ENCODE results near the gene LBP. TPM values are rescaled to one million over a fixed set of nuclear protein-coding genes. Genes with fewer than 3 reads are reported as not detected.

The LBP gene
- total and polyA plus RNA-seq, 8 donors = 0.12 to 1.8 TPM; not detected in 6

DNA sequence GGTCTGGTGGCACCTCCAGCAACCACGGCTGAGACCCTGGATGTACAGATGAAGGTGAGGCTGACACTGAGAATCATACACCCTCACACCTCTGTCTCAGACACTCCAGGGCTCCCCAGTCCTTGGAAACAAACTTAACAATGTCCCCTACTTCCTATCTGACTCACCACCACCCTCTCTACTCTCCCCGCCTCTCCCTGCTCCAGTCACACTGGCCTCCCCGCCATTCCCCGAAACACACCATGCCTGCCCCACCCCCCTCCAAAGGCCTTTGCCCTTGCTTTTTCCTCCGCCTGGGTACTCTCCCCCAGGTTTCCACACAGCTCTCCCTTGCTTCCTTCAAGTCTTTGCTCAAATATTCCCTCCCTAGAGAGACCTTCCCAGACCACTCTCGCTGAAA, 26.1 kb upstream of the LBP start:
- Histone ChIP-seq H3K4me3 (no peak overlapping the region), H3K27me3 (peaks cover 0 to 19% of the 10 kb centered on the region in 2 donors), H3K9me3 (no peaks in the 10 kb centered on the region), H3K27ac (no peak overlapping the region), H3K4me1 (no peaks in the 10 kb centered on the region), H3K36me3 (peaks cover 0 to 6% of the 10 kb centered on the region in 2 donors)
- DNase-seq = no peak
- TF ChIP-seq CTCF (IDR thresholded peaks at IDR 0.05) = no peak
- ATAC-seq = no peak
- intact Hi-C loops (cut with DNase I) = loop anchor here in 1 of 2 donors (10.0 kb wide), 1 partner anchor 85 kb away; no protein-coding TSS in a partner anchor

- H3K4me3 ChIP-seq = no peak overlapping the region
- H3K27ac ChIP-seq = no peak overlapping the region
- peak in 2 of 4 donors; percentile 36 to 59 for DNase-seq
- no peaks in the 10 kb centered on the region for H3K9me3 ChIP-seq
- ATAC-seq = peak; percentile 75
- H3K4me1 ChIP-seq = no peaks in the 10 kb centered on the region
- peaks cover 0 to 9% of the 10 kb centered on the region in 2 donors for H3K36me3 ChIP-seq
- H3K27me3 ChIP-seq = peaks cover 0 to 15% of the 10 kb centered on the region in 2 donors
- peak; percentile 41 to 52 for TF ChIP-seq CTCF (IDR thresholded peaks at IDR 0.05)
- intact Hi-C loops (cut with DNase I) = loop anchor here in 1 of 2 donors (10.0 kb wide), 1 partner anchor 87 kb away; no protein-coding TSS in a partner anchor
Observed at GRCh38 chr20:38321959-38322598, 24.2 kb upstream of the LBP start.

DNA sequence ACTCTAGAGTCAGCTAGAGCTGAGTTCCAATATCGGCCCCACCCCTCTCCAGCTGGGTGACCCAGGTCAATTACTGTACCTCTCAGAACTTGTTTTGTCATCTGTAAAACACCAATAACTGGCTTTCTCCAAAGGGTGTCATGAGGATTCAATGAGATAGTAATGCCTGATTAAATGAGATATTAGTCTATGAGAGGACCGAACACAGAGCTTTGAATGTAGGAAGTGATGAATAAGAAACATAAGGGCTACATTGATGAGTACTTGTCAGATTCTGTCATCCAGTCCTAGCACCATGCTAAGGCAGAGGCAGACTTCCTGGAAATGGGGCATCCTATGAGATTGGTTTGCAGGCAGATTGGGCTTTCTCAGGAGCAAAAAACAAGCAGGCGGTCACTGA, 22.1 kb upstream of the LBP start:
- H3K9me3 ChIP-seq = no peaks in the 10 kb centered on the region
- intact Hi-C loops (cut with DNase I) = loop anchor here in 1 of 2 donors (10.0 kb wide), 1 partner anchor 89 kb away; no protein-coding TSS in a partner anchor
- H3K36me3 ChIP-seq = peaks cover 0 to 19% of the 10 kb centered on the region in 2 donors
- DNase-seq (no peak), ATAC-seq (no peak)
- no peak overlapping the region for H3K4me3 ChIP-seq
- TF ChIP-seq CTCF (IDR thresholded peaks at IDR 0.05) = no peak
- no peaks in the 10 kb centered on the region for H3K4me1 ChIP-seq
- peaks cover 0 to 27% of the 10 kb centered on the region in 2 donors for H3K27me3 ChIP-seq
- H3K27ac ChIP-seq = no peak overlapping the region

- no peak for DNase-seq
Observed at GRCh38 chr20:38325167-38325566, 21.1 kb upstream of the LBP start.

More at GRCh38 chr20:38325167-38325566, 21.1 kb upstream of the LBP start:
- Histone ChIP-seq H3K36me3 (peaks cover 0 to 19% of the 10 kb centered on the region in 2 donors), H3K27me3 (peaks cover 0 to 24% of the 10 kb centered on the region in 2 donors), H3K4me1 (no peaks in the 10 kb centered on the region), H3K27ac (no peak overlapping the region), H3K4me3 (no peak overlapping the region), H3K9me3 (no peaks in the 10 kb centered on the region)
- ATAC-seq = no peak
- intact Hi-C loops (cut with DNase I) = loop anchor here in 1 of 2 donors (10.0 kb wide), 1 partner anchor 90 kb away; no protein-coding TSS in a partner anchor
- TF ChIP-seq CTCF (IDR thresholded peaks at IDR 0.05) = no peak

All from left lung (tissue), 10 donors.